Measurements from ENCODE around the gene FHIT. TPM values are rescaled to one million over a fixed set of nuclear protein-coding genes. Genes with fewer than 3 reads are reported as not detected.

The FHIT gene
- total and polyA plus RNA-seq, 2 of the 4 experiments (the other 2 are of a cell fraction), result 0.07 TPM; not detected in 1

GRCh38 chr3:60764870-60765269 is 486.4 kb downstream of the FHIT start:
- TF ChIP-seq USF2 (IDR thresholded peaks at IDR 0.05; ENCODE audit: low read depth, low read length) (no peak), MXI1 (IDR thresholded peaks at IDR 0.05; ENCODE audit: borderline replicate concordance, low read depth, low read length) (no peak), CHD1 (IDR thresholded peaks at IDR 0.05; ENCODE audit: low read depth, low read length) (no peak), SMC3 (IDR thresholded peaks at IDR 0.05; ENCODE audit: low read depth, low read length) (no peak), RAD21 (IDR thresholded peaks at IDR 0.05; ENCODE audit: low read length) (no peak), CEBPB (IDR thresholded peaks at IDR 0.05; ENCODE audit: low read depth, low read length) (no peak), FOS (IDR thresholded peaks at IDR 0.05; ENCODE audit: low read depth, low read length) (no peak), CTCF (conservative IDR thresholded peaks at IDR 0.05; ENCODE audit: low read depth, low read length) (no peak), RFX5 (IDR thresholded peaks at IDR 0.05; ENCODE audit: low read depth, low read length) (no peak), RCOR1 (IDR thresholded peaks at IDR 0.05; ENCODE audit: insufficient replicate concordance, low read length) (no peak), NFE2L2 (IDR thresholded peaks at IDR 0.05; ENCODE audit: low read depth, low read length) (no peak), ELK1 (IDR thresholded peaks at IDR 0.05; ENCODE audit: borderline replicate concordance, low read depth, low read length) (no peak), MAZ (IDR thresholded peaks at IDR 0.05; ENCODE audit: borderline replicate concordance, low read depth, low read length) (no peak), POLR2A (IDR thresholded peaks at IDR 0.05; ENCODE audit: low read depth, low read length) (no peak), MAFK (IDR thresholded peaks at IDR 0.05; ENCODE audit: low read depth, low read length) (no peak), BHLHE40 (IDR thresholded peaks at IDR 0.05; ENCODE audit: low read depth, low read length) (no peak)
- no peaks in the 10 kb centered on the region for H3K4me1 ChIP-seq (ENCODE audit: control insufficient read depth, insufficient read depth, low read length)
- ChIA-PET POLR2A (ENCODE audit: unreplicated experiment) (no interaction called here), CTCF (no interaction called here)
- in situ Hi-C loops (cut with MboI; ENCODE audit: low sequenced_read_pairs) (no loop called here), intact Hi-C loops (cut with micrococcal nuclease) (no loop called here), dilution Hi-C loops (cut with HindIII; ENCODE audit: low sequenced_read_pairs, unreplicated experiment) (no loop called here)
- no peak overlapping the region for H3K4ac ChIP-seq (ENCODE audit: low read depth, low read length)
- no peak overlapping the region for H2BK15ac ChIP-seq (ENCODE audit: low read depth, low read length)
- no peaks in the 10 kb centered on the region for H4K20me1 ChIP-seq (ENCODE audit: insufficient read depth, low read length)
- H3K9me3 ChIP-seq (ENCODE audit: control insufficient read depth, insufficient read depth, low read length), result no peaks in the 10 kb centered on the region
- H2AK9ac ChIP-seq (replicated peaks; ENCODE audit: low read depth, low read length, poor library complexity), result no peak overlapping the region
- H2BK20ac ChIP-seq (ENCODE audit: low read depth, low read length), result no peak overlapping the region
- no peak for DNase-seq
- no peak overlapping the region for H2AFZ ChIP-seq (replicated peaks; ENCODE audit: low read length, poor library complexity)
- H3K56ac ChIP-seq (ENCODE audit: extremely low read depth, insufficient read depth, low read length), result no peak overlapping the region
- H3K27me3 ChIP-seq (ENCODE audit: control insufficient read depth, insufficient read depth, low read length), result no peaks in the 10 kb centered on the region
- no peak overlapping the region for H2BK5ac ChIP-seq (ENCODE audit: low read depth, low read length, poor library complexity, severe bottlenecking)
- no peak overlapping the region for H3K14ac ChIP-seq (replicated peaks; ENCODE audit: low read depth, low read length)
- no peak overlapping the region for H3K23ac ChIP-seq (ENCODE audit: low read depth, low read length)
- H3K9me1 ChIP-seq (ENCODE audit: insufficient read depth, low read length), result no peaks in the 10 kb centered on the region
- no peak overlapping the region for H3K27ac ChIP-seq (ENCODE audit: insufficient read depth, low read length)
- no peaks in the 10 kb centered on the region for H3K79me1 ChIP-seq (ENCODE audit: low read depth in 1 of 2, low read length in 2 of 2)
- BruUV-seq (replicated peaks), result no TSS peak
- no peak overlapping the region for H3K18ac ChIP-seq (ENCODE audit: low read depth, low read length)
- H4K5ac ChIP-seq (ENCODE audit: low read depth, low read length), result no peak overlapping the region
- WGBS, 2 experiments (ENCODE audit: extremely low coverage in 2 of 2, insufficient read length in 1 of 2), result no CpG with 5 or more reads among the region's 2 CpGs
- no peak overlapping the region for H4K8ac ChIP-seq (ENCODE audit: low read depth in 2 of 2, low read length in 2 of 2)
- ATAC-seq (ENCODE audit: low read depth), result no peak
- H2AK5ac ChIP-seq (ENCODE audit: low read depth, low read length), result no peak overlapping the region
- H3K4me3 ChIP-seq (ENCODE audit: insufficient read depth, low read depth, low read length), result no peak overlapping the region
- H3K9ac ChIP-seq (ENCODE audit: low read depth, low read length), result no peak overlapping the region
- no peak overlapping the region for H3K4me2 ChIP-seq (ENCODE audit: low read depth, low read length)
- no peak overlapping the region for H2BK120ac ChIP-seq (ENCODE audit: low read depth, low read length)
- H3K36me3 ChIP-seq (ENCODE audit: control insufficient read depth, insufficient read depth, low read length), result no peaks in the 10 kb centered on the region
- no peak overlapping the region for H4K91ac ChIP-seq (ENCODE audit: insufficient read depth, low read depth, low read length)
